Adrenal gland (tissue), 5 donors: ENCODE measurements around the gene CCDC24.

Experiments used
- POLR2A ChIP-seq, 2 donors: fragments of 450-650 bp; IDR thresholded peaks; one replicate each; pipeline ENCODE4 v1.6.1; 2017; ENCODE audit warnings: antibody characterized with exemption in 2 of 2, mild to moderate bottlenecking in 2 of 2, moderate library complexity in 1 of 2
- TF ChIP-seq, protein P1 (sequence below), 6 experiments: fragments of 450-650 bp in 4 of 6; fragments of 200-600 bp in 2 of 6; sonication (generic) in 1 of 6; IDR thresholded peaks; 1 replicate in 5 of 6; 2 replicates in 1 of 6; pipeline versions ENCODE4 v1.5.1 to v1.8.0; 2016 to 2021; ENCODE audit warnings: antibody characterized with exemption in 6 of 6, mild to moderate bottlenecking in 2 of 6, moderate library complexity in 1 of 6
- donor health status: DM: no; HTN: no; CAD: no.

DNA sequence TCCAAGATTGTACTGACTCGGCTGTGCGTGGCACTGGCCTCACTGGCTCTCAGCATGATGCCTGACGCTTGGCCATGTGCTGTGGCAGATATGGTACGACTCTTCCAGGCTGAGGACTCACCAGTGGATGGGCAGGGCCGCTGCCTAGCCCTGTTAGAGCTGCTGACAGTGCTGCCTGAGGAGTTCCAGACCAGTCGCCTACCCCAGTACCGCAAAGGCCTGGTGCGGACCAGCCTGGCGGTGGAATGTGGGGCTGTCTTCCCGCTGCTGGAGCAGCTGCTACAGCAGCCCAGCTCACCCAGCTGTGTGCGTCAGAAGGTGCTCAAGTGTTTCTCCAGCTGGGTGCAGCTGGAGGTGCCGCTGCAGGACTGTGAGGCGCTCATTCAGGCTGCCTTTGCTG, 41.7 kb upstream of the CCDC24 start:
- TF ChIP-seq, protein P1, sequence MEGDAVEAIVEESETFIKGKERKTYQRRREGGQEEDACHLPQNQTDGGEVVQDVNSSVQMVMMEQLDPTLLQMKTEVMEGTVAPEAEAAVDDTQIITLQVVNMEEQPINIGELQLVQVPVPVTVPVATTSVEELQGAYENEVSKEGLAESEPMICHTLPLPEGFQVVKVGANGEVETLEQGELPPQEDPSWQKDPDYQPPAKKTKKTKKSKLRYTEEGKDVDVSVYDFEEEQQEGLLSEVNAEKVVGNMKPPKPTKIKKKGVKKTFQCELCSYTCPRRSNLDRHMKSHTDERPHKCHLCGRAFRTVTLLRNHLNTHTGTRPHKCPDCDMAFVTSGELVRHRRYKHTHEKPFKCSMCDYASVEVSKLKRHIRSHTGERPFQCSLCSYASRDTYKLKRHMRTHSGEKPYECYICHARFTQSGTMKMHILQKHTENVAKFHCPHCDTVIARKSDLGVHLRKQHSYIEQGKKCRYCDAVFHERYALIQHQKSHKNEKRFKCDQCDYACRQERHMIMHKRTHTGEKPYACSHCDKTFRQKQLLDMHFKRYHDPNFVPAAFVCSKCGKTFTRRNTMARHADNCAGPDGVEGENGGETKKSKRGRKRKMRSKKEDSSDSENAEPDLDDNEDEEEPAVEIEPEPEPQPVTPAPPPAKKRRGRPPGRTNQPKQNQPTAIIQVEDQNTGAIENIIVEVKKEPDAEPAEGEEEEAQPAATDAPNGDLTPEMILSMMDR (IDR thresholded peaks at IDR 0.05) = no peak
- no peak for TF ChIP-seq POLR2A (IDR thresholded peaks at IDR 0.05)
